Rectal smooth muscle tissue (tissue), 1 donor: ENCODE data around the gene SPATS1.
"Not testable (repeated sequence)": the region's sequence is repeated elsewhere in the genome, so short reads cannot be mapped to it uniquely, and the experiment has no call there.

ENCODE experiments used
- H3K27ac ChIP-seq: one replicate; pipeline ENCODE4 v1.7.0; 2013; ENCODE audit warnings: low read depth, low read length, inconsistent platforms
- H3K27me3 ChIP-seq: one replicate; pipeline ENCODE4 v1.7.0; 2013; ENCODE audit warnings: low read length; ENCODE audit not compliant: control insufficient read depth, insufficient read depth
- H3K36me3 ChIP-seq: one replicate; pipeline ENCODE4 v1.7.0; 2013; ENCODE audit warnings: low read length; ENCODE audit not compliant: control insufficient read depth, insufficient read depth
- H3K4me1 ChIP-seq: one replicate; pipeline ENCODE4 v1.7.0; 2013; ENCODE audit warnings: low read length; ENCODE audit not compliant: control insufficient read depth, insufficient read depth
- H3K4me3 ChIP-seq: one replicate; pipeline ENCODE4 v1.7.0; 2013; ENCODE audit warnings: low read length
- H3K9ac ChIP-seq: one replicate; pipeline ENCODE4 v1.7.0; 2013; ENCODE audit warnings: low read length

SPATS1 gene

DNA sequence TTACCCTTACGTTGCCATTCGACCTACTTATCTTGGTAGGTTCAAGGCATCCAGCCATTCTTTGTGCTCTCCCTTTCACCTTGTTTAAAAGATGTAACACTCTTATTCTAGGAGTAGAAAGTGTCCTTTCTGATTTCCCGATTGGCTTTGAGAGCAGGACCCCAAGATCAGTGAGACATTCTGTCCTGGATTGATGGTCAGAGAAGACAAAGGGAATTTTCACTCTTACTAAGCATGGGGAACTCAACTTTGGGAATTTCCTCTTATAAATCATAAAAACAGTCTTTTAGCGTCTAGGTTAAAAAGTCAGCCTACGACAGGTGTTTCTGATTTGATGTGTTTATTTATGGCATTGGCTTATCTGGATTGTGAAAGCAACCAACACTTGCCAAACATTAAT lies 26.5 kb upstream of the SPATS1 start:
- Histone ChIP-seq H3K4me1 (peaks cover 5% of the 10 kb centered on the region), H3K36me3 (peaks cover 3% of the 10 kb centered on the region), H3K27me3 (no peaks in the 10 kb centered on the region), H3K27ac (no peak overlapping the region), H3K9ac (no peak overlapping the region), H3K4me3 (no peak overlapping the region)

DNA sequence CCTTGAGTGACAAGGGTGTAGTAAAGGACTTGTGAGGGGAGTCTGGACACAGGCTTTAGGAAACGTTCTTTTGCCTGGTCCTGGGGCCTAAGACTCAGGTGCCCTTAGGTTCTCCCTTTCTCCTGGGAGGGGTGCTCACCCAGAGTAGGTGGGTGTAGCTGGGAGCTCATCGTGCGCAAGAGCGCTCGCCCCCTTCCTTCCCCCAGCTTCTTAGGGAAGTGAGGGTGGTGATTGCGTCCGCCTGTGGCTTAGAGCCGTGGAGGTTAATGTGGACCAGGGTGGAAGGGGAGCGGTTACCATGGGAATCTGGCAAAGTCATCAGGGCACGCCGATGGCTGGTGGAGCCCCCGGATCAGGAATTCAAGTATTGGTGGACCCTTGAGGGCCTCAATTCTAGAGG lies 26.0 kb upstream of the SPATS1 start:
- H3K9ac ChIP-seq, result no peak overlapping the region
- no peak overlapping the region for H3K27ac ChIP-seq
- peaks cover 5% of the 10 kb centered on the region for H3K4me1 ChIP-seq
- H3K4me3 ChIP-seq, result no peak overlapping the region
- H3K27me3 ChIP-seq, result no peaks in the 10 kb centered on the region
- H3K36me3 ChIP-seq, result no peaks in the 10 kb centered on the region

DNA sequence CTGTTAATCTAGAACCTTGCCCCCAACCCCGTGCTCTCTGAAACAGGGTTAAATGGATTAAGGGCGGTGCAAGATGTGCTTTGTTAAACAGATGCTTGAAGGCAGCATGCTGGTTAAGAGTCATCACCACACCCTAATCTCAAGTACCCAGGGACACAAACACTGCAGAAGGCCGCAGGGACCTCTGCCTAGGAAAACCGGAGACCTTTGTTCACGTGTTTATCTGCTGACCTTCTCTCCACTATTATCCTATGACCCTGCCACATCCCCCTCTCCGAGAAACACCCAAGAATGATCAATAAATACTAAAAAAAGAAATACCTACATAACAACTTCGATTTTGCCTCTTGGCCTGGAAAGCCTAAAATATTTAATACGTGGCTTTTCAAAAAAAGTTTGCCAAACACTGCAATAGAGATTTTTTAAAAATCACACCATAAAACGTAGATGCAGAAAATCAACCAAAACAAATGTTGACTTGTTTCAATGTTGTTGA lies 25.3 kb upstream of the SPATS1 start:
- not testable (repeated sequence) for H3K36me3 ChIP-seq, H3K27me3 ChIP-seq, H3K4me3 ChIP-seq, H3K4me1 ChIP-seq, H3K9ac ChIP-seq, H3K27ac ChIP-seq

DNA sequence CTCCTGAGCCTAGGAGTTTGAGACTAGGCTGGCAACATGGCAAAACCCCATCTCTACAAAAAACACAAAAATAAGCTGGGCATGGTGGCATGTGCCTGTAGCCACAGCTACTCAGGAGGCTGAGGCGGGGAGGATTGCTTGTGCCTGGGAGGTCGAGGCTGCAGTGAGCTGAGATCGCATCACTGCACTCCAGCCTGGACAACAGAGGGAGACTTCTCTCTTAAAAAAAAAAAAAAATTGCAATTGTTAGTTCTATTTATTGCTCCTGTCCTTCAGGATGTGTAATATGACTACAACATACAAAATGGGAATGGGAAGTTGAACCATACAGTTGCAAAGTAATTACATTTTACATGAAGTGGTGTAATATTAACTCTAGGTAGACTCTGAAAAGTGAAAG lies 21.2 kb upstream of the SPATS1 start:
- no peaks in the 10 kb centered on the region for H3K4me1 ChIP-seq
- H3K4me3 ChIP-seq, result no peak overlapping the region
- H3K27me3 ChIP-seq, result no peaks in the 10 kb centered on the region
- H3K27ac ChIP-seq, result no peak overlapping the region
- no peaks in the 10 kb centered on the region for H3K36me3 ChIP-seq
- H3K9ac ChIP-seq, result no peak overlapping the region

DNA sequence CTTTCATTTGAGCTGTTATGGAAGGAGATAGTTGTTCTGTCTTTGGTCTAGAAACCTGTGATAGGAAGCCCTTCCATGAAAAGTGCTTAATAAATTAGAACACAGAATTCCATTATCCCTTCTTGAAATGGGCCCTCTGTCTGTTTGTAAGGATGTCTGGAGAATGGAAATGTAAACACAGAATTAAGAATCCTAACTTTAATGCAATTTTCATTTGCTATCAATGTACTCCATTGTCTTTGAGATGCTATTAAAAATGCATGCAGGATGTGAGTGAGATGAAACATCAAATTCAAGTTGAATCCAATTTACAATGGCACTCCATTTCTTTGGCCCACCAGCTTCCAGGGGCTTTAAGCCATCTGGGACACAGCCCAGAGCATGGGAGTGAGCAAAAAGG lies 15.4 kb upstream of the SPATS1 start:
- Histone ChIP-seq H3K9ac (no peak overlapping the region), H3K4me1 (no peaks in the 10 kb centered on the region), H3K36me3 (no peaks in the 10 kb centered on the region), H3K4me3 (no peak overlapping the region), H3K27me3 (no peaks in the 10 kb centered on the region), H3K27ac (no peak overlapping the region)

DNA sequence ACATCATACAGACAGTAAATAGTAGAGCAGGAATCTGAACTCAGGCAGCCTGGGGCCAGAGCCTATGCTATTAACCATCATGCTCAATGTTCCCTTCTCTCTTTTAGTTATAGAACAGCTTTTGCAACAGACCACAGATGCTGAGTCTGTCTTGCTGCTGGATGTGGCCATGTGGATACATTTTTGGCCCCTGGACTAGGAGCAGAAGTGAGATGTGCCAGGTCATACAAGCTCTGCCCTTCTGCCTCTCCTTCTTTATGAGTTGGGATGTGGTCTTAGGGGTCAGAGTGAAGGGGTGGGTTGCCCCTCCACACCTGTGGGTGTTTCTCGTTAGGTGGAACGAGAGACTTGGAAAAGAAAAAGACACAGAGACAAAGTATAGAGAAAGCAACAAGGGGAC lies 14.7 kb upstream of the SPATS1 start:
- Histone ChIP-seq H3K9ac (no peak overlapping the region), H3K4me3 (no peak overlapping the region), H3K27me3 (no peaks in the 10 kb centered on the region), H3K36me3 (no peaks in the 10 kb centered on the region), H3K27ac (no peak overlapping the region), H3K4me1 (no peaks in the 10 kb centered on the region)

DNA sequence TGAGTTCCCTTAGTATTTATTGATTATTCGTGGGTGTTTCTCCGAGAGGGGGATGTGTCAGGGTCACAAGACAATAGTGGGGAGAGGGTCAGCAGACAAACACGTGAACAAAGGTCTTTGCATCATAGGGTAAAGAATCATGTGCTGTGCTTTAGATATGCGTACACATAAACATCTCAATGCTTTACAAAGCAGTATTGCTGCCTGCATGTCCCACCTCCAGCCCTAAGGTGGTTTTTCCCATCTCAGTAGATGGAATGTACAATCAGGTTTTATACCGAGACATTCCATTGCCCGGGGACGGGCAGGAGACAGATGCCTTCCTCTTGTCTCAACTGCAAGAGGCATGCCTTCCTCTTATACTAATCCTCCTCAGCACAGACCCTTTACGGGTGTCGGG lies 14.2 kb upstream of the SPATS1 start:
- H3K36me3 ChIP-seq, result not testable (repeated sequence)

DNA sequence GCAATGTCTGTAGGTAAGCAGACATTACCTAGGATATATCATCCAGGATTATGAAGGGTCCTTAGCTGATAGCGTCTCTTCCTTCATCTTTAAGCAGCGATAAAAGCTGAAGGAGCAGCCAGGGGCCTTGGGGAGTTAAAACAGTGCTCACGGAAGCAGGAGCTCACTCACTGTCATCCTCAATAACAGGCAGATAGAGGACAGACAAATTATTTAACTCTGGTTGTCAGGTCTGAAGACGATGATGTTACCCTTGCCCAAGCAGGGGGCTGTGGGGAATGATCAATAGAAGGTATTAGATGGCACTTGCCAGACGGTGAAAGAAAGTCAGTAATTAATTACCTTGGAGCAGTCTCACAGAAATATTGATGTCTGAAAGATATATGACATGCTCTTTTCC lies 12.6 kb upstream of the SPATS1 start:
- Histone ChIP-seq H3K4me3 (no peak overlapping the region), H3K9ac (no peak overlapping the region), H3K4me1 (no peaks in the 10 kb centered on the region), H3K27me3 (no peaks in the 10 kb centered on the region), H3K27ac (no peak overlapping the region), H3K36me3 (no peaks in the 10 kb centered on the region)

More for the DNA sequence above, 14.2 kb upstream of the SPATS1 start:
- H3K4me3 ChIP-seq, H3K27me3 ChIP-seq, H3K9ac ChIP-seq, H3K4me1 ChIP-seq, H3K27ac ChIP-seq: not testable (repeated sequence)

DNA sequence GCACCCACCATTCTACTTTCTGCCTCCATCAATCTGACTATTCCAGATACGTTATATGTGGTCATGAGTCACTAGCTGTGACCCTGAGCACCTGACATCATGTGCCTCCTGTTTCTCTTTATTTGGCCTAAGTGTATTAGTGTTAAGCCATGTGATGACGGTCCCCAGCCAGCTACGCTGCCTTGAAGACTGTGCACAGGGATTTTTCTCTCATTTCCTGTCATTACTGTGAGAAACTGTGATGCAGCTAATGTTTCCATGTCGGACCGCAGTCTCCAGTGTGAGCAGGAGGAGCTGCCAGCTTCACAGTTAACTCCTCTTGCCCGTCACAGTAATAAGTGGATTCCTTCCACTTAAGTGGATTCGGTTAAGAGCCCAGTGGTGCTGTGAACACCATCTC lies 9.9 kb upstream of the SPATS1 start:
- no peaks in the 10 kb centered on the region for H3K27me3 ChIP-seq
- H3K9ac ChIP-seq, result no peak overlapping the region
- no peak overlapping the region for H3K27ac ChIP-seq
- no peaks in the 10 kb centered on the region for H3K36me3 ChIP-seq
- H3K4me1 ChIP-seq, result no peaks in the 10 kb centered on the region
- H3K4me3 ChIP-seq, result no peak overlapping the region

DNA sequence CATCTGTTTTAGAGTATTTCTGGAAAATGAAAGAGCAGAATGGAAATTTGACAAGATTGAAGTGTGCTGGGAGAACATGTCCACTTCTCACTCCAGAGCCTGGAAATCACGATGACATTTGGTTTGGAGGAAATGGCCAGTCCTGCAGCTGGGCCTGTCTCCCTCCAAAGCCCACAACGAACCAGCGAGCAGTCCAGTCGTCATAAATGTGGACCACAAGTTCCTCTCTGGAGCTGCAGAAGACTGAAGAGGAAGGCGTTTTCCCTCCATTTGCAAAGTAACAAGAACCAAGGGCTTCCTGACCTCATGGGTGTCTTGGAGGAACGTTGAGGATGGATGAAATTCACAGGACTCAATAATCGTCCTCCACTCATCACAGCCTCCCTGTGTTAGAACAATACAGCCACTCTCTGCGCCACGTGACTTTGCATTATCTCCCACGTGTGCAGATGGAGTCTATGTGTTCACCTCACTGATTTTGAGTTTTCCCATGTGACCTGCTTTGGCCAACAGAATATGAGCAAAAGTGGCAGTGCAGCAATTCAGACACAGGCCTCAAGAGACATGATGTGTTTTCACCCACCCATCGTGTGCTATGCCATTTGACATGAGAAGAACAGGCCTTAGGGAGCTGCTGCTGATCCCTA lies 9.1 kb upstream of the SPATS1 start:
- Histone ChIP-seq H3K36me3 (no peaks in the 10 kb centered on the region), H3K4me3 (no peak overlapping the region), H3K27ac (no peak overlapping the region), H3K27me3 (no peaks in the 10 kb centered on the region), H3K4me1 (no peaks in the 10 kb centered on the region), H3K9ac (no peak overlapping the region)

DNA sequence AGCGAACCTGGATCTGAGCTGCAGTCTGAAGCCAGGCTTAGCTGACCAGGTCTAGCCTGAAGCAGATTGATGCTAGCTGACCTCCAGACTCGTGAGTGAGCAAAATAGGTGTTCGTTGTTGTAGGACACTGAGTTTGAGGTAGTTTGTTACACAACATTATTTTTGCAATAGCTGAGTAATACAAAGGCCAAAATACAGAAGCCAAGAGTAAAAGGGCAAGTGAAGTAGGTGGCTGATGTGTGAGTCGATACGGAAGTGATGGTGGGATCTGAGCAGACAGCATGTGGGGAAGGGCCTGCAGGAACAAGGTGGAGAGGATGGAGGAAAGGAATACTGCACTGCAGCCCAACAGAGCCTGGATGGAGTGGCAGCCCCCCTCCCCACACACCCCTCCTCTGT lies 8.5 kb upstream of the SPATS1 start:
- H3K27me3 ChIP-seq, result no peaks in the 10 kb centered on the region

DNA sequence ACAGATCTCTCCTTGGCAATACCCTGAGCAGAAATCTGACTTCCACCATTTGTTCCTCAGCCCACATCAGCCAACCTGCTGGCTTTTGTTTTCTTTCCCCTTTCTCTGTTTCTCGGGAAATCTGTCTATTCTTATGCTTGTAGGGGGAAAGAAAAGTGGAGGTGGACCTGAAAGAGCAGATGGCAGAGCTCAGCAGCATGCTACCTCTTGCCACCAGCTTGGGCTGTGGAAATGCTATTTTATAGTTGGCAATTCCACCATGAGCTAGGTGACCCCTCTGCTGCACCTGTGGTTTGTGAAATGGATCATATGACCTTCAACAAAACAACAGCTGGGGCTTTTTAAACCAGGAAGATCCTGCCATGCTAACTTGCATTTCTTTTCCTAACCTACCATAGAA lies 6.8 kb upstream of the SPATS1 start:
- Histone ChIP-seq H3K4me3 (no peak overlapping the region), H3K27me3 (no peaks in the 10 kb centered on the region), H3K27ac (no peak overlapping the region), H3K36me3 (no peaks in the 10 kb centered on the region), H3K4me1 (no peaks in the 10 kb centered on the region), H3K9ac (no peak overlapping the region)

More for the DNA sequence above, 8.5 kb upstream of the SPATS1 start:
- no peaks in the 10 kb centered on the region for H3K36me3 ChIP-seq
- no peak overlapping the region for H3K27ac ChIP-seq
- H3K4me3 ChIP-seq, result no peak overlapping the region
- no peak overlapping the region for H3K9ac ChIP-seq
- H3K4me1 ChIP-seq, result no peaks in the 10 kb centered on the region

DNA sequence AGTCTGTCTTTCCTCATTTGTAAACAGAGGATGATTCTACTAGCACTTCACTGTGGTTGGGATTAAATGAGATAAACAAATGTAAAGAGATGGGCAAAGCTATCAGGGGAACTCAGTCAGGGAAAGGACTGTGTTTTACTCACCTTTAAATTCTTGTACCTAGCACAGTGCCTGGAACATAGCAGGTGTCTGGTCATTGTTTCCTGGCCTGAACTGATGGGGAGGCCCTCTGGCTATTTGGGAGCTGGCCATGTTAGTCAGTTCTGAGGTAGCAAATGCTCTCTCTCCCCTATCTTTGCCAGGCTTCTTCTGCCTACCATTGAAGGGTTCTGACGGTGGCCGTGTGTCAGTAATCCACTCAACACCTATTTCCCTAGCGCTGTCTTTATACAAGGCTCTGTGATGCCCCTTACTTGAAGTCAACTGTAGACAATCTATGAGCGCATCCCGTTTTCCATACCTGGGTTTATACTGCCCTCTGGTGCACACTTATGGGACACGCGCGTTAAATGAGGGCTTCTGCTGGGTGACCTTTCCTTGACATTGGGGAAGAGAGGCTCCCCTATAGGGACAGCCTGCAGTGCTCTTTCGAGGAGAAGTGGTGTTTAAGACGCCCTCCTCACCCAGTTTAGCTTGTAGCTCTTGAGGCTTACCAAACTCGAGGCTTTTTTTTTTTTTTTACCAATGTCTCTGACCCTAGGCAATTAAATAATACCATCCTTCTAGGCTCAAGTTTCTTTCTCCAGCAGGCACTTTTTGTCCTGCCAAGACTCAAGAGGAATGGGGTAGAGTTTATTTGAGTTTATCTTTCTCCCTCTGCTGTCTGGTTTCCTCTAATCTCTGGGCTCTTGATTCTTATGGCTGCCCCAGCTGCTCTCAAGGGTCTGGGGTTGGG lies 4.0 kb upstream of the SPATS1 start:
- no peaks in the 10 kb centered on the region for H3K27me3 ChIP-seq
- H3K36me3 ChIP-seq, result no peaks in the 10 kb centered on the region
- H3K27ac ChIP-seq, result no peak overlapping the region
- H3K4me1 ChIP-seq, result no peaks in the 10 kb centered on the region
- H3K4me3 ChIP-seq, result no peak overlapping the region
- H3K9ac ChIP-seq, result no peak overlapping the region
